ENCODE measurements around the gene PAK1.

PAK1 gene

DNA sequence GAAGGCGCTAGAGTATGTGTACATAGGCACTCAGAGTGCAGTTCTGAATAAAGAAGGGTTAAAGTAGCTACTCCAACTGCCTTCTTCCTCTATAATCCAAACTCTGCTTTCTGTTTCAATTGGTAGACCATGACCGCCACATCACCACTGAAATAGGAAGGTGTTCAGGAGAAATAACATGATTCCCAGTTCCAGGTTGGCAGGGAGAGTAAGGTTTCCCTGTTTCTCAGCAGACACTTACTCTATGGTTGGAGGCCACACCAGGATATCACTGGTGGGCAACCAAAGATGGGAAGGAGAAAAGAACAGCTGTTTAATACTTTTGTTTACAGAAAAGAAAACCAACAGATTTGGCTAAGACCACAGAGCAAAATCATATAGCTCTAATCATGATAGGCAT lies 37.9 kb downstream of the PAK1 start:
- DNase-seq, result no peak

DNA sequence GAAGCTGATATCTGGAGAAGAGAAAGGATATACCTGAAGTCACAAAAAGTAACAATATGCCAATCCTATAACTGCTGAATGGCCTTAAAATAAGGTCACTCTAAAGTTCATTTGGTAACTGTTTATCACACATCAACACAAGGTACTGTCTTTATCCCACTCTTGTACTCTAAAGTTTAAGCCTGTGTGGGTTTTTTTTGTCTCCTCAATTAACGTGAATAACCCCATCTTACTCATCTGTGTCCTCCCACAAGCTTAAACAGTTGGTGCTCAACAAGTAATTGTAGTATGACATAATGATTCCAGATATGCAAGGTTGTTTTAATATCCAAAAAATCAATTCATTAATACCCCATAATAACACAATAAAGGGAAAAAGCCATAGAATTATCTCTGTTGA lies 42.1 kb downstream of the PAK1 start:
- no peak for DNase-seq

DNA sequence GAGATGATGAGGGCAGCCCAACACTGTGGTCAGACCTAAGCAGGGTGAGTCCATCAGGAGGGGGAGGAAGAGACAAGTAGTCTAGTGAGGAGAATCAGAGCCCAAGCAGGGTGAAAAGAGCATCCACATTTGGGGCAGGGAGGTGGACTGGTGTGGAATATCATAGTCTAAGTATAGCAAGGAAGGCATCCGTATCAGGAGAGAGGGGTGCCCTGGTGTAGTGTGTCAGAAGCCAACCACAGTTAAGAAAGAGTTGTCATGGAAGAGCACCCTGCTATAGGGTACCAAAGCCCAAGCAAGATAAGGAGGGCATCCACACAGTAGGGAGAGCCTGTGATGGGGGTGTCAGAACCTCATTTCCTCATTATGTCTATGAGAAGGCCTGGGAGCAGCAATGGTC lies 45.3 kb downstream of the PAK1 start:
- DNase-seq, result no peak

DNA sequence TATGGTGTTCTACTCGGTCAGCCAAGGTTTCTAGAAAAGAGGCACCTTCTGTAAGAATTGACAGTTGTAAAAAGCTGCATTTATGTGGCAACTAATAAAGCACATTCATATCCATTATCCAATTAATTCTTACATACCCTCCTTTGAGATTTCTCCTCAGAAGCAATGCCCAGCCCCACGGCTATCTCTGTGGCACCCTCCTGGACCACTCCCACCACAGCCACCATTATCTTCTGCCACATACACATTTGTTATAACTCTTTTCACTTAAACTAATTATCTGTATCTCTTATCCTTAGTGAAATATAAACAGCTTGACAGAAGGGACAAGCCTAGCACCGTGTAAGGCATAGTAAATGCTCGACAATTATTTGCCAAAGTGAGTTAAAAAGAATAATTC lies 48.5 kb downstream of the PAK1 start:
- DNase-seq, result no peak

DNA sequence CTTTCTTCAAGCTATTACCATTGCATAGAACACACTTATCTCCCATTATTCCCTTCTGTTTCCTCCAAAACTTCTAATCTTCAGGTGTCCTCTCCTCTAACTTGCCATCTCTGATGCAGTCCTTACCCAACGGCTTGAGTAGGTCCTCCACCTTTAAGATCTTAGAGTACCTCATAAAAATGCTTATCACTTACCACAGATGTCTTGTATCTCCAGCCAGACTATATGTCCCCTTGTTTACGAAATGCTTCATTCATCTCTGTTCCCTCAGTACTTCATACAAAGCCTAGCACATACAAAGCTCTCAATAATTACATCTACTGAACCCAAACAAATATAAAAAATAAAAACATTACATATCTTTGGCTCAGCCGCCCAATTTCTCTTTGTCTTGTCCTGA lies 49.2 kb downstream of the PAK1 start:
- DNase-seq, result no peak

DNA sequence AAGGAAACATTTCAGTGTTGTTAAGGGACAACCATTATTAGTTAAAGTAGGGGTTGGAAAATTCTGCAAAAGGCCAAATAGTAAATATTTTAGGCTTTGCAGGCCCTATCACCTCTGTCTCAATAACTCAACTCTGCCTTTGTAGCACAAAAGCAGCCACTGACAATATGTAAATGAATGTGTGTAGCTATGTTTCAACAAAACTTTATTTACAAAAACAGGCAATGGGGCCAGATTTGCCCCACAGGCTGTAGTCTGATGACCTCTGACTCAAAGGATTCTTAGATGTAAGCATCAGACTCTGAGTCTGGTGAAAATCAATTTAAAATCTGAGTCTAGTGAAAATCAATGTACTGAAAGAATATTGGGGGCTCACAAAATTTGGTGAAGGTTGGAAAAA lies 50.3 kb downstream of the PAK1 start:
- DNase-seq, result no peak

DNA sequence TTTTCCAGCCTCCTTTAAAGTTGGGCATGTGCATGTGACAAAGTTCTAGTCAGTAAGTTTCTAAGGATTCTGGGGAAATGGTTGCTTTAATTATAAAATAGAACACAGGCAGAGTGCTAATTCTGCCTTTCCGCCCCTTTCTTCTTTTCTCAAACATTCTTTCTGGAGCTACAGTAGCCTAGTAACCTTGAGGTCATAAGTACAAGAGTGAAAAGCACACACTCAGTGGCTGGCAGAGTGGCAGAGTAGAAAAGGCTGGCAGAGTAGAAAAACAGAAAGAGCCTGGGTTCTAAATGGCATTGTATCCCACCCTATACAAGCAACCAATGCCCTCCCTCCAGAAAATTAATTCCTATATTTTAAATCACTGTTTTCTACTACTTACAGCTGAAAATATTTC lies 51.2 kb downstream of the PAK1 start:
- no peak for DNase-seq

DNA sequence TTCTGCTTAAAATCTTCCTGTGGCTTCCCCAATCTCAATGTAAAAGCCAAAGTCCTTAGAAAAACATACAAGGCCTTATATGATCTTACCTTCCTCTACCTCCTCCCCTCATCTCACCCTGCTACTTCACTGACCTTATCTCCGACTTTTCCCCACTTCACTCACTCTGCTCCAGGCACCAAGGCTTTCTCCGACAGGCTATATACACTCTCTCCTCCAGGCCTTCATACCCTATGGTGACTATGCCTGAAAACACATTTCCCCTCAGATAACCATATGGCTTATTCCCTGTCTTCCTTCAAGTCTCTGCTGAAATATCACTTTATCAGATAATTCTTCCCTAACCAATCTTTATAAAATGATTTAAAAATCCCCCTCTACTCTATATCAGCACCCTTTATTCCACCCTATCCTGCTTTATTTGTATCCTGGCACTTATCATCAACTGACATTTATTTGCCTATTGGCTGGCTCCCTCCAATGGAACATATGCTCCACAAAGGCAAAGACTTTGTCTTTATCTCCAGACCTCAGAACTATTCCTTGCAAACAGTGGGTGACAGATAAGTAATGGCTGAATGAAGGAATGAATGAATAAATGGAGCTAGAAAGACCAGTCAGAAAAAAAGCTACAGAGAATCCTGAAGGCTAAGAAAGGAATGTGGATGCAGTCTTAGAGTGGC lies 52.7 kb downstream of the PAK1 start:
- no peak for DNase-seq

DNA sequence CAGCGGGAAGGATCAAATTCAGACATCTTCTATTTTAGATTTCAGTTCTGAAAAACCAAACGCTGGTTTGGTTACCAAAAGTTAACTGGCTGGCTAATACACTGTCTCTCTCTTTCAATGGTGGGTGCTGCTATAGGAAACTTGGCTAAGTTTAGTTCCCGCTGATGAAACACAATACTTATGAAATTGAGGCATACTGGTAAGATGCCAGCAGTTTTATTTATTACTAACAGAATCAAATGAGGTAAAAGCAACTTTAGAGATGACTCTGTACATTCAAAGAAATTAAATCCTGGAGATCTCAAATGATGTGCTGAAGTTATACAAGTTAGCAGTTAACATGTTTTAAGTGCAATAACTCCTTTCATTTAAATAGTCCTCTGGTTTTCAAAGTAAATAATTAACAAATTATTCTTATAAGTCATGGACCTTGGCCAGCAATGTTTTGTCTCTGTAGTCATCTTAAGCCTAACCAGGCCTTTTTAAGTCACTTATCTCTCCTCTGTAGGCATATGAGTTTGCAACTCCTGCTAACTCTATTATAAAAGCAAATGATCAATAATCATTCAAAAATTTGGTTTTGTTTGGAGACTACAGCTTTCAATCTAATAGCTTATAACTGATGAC lies 54.8 kb downstream of the PAK1 start:
- no peak for DNase-seq

DNA sequence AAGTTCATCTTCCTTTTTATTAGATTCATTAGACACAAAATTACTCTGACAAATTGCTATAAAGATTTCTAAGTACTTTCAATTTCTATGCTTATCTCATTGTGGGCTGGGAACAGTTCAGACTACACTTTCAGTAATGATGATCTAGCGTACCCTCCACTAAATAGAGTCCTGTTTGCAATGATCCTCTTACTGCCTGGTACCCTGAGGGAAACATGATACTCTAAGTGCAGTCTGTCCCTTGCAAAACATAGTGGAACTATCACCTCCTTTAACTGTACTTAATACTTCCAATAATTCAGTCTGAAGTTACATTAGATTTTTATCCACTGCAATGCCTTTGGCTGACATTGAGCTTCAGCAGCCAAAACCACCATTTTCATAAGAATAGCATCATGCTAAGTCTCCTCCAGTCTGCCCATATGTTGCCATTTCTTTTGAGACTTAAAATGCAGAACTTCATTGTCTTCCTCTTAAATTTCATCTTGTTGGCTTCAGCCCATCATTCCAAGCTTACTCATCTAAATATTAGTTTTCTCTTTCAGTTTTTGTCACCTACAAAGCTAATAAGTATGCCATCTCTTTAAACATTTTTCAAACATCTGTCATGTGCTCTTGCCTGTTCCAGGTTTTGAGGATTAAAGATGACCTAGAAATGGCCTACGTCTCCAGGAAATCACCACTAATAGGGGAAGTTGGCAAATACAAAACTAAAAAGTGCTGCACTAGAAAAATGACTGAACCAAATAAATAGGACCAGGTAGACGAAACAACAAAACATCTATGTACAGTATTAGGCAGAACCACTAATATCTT lies 55.5 kb downstream of the PAK1 start:
- DNase-seq, result no peak

DNA sequence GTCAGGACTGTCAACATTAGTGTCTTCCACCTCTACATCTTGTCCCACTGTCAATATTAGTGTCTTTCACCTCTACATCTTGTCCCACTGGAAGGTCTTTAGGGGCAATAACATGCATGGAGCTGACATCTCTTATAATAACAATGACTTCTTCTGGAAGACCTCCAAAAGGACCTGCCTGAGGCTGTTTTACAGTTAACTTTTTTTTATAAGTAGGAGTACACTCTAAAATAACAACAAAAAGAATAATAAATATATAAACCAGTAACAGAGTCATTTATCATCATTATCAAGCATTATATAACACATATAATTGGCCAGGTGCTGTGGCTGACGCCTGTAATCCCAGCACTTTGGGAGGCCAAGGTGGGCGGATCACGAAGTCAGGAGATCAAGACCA lies 57.5 kb downstream of the PAK1 start:
- no peak for DNase-seq

DNA sequence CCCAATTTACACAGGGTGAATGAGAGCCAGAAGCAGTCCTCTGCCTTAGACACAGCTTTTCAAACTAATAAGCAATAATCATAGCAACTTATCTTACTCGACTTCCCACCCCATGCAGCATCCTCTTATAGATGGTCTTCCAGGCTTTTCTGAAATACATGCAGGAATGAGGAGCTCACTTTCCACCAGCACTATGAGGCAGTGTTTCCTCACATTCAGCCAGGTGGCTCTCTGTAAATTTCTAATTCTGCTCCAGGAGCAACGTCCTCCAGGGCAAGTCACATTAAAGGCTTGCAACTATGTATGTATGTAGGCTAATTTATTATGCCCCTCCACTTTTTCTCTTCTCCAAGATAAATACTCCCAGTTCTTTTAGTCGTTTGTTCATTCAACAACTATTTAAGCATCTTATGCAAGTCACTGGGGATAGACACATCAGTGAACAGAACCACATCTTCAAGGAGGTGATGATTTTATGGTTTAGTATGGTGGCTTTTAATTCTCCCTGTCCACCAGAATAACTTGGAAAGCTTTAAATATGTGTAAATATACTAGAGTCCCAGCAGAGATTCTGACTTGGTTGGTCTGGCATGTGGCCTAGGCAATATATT lies 59.9 kb downstream of the PAK1 start:
- no peak for DNase-seq

DNA sequence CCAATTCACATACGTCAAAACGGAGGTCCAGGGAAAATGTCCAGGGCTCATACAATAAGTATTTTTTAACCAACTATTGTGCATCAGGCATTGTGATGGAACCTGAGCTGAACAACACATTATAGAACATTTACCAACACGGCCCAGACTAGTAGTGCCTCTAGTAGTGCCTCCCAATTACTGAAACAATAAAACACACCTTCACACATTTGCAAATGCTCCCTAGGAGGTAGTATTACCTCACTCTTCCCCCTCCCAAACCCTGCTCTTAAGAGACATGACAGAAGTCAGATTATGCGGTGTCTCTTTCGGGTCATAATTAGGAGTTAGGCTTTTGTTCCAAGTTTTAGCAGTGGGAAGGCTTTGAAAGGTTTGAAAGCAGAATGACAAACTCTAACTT lies 61.1 kb downstream of the PAK1 start:
- DNase-seq, result no peak

DNA sequence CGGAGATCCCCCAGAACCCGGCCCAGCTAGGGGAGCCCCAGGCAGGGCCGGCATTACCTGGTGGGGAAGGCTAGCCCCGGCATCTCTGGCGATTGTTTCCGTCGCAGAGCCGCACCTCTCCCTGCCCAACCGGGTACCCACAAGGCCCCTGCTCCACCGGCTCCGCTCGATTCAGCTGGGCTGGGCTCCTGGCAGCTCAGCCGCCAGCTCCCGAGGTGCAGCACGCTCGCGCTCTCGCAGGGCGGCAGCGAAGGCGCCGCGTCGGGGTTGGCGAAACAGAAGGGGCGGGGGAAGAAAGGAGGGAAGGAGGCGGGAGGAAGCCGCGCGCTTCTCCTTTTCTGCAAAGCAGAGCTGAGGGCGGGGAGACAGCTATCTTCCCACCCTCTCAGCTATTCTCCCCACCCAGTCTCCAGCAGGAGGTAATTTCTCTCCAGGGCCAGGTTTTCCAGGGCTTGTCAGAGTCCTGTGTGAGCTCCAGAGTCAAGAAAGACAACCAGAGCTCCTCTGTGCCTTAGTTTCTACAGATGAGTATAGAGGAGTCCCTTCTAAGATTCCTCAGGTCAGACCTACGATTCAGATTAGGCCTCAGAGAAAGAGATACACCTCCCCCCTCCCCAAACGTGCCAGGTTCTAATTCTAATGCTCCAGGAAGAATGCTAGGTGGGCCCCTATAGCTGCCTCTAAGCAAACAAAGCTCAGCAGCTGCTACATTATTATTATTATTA lies 62.0 kb downstream of the PAK1 start:
- no peak for DNase-seq

DNA sequence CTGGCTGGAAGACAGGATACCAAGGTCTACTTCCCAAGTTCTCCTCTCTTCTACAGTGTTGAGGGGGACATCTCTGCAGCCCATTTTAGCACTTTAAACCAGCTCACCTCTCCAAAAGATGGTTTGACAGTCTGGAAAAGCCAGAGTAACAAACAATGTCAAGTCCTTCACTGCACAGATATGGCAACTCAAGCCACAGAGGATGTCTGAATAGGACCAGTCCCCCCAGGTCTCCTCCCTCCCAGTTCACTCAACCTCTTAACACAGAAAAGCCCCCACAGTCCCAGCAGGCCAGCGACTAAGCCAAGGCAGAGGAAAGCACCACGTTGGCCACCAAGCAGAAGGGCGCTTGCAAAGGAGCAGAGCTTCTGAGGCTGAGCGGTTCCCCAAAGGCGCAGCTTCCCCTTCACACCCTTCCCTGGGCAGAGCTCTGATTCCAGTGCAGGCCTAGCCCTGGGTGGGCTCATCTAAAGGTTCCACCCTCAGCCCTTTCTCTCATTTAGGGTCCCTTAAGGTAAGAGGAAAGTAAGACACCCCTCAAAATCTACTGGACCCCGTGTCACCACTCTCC lies 62.7 kb downstream of the PAK1 start:
- no peak for DNase-seq

DNA sequence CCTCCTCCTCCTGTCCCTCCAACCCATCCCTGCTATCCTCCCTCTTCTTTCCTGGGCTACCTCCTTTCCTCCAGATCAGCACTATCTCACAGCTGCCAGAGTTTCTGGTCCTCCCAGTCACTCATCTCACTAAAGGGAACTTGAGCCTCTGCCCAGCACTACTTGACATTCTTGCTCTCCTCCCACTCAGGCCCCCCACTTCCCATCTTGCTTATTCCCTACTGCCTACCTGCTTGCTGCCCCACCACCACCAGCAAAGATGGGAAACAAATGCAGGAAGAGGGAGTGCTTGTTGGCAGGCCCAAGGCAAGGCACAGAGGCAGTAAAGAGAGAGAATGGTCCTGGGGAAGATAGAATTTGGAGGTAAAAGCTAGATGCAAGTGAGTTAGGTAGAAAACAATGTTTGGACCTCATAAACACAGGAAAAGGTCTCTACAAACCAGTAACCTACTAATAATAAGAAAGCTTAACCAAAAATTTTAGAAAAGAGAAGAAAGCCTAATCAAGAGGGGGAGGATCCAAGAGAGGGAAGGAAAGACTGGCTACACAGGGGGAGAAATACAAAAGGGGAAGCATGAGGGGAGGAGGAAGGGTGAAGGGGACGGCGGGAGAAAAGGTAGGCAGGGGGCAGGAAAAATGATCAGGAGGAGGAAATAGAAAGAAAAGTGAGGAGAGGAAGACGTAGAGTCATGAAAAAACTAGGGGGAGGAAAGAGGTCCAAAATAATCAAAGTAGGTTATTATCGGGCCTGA lies 63.6 kb downstream of the PAK1 start:
- DNase-seq, result no peak

DNA sequence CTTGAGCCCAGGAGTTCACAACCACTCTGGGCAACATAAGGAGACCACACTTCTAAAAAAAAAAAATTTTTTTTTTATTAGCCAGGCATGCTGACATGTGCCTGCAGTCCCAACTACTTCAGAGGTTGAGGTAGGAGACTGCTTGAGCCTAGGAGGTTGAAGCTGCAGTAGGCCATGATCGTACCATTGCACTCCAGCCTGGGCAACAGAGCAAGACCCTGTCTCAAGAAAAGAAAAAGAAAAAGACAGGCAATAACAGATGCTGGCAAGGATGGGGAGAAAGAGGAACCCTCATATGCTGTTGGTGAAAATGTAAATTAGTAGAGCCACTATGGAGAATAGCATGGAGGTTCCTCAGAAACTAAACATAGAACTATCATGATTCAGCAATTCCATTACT lies 64.8 kb downstream of the PAK1 start:
- DNase-seq, result no peak

DNA sequence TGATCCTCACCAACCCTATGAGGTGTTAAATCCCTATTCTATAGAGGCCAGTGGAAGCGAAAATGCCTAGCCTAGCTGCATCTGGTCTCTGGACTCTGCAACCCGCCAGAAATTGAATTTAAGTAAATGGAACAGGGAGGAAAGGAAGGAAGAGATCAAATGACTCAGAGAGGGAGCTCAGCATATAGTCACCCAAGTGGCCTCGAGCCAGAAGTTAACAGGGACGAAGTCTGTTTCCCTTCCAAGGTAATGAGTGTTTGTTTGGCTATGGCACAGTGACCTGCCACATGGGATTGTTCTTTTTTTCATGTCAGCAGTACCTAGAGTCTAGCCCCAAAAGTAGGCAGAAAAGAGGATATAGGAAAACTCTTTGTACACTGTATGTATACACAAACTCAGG lies 66.3 kb downstream of the PAK1 start:
- DNase-seq, result peak; percentile 44

DNA sequence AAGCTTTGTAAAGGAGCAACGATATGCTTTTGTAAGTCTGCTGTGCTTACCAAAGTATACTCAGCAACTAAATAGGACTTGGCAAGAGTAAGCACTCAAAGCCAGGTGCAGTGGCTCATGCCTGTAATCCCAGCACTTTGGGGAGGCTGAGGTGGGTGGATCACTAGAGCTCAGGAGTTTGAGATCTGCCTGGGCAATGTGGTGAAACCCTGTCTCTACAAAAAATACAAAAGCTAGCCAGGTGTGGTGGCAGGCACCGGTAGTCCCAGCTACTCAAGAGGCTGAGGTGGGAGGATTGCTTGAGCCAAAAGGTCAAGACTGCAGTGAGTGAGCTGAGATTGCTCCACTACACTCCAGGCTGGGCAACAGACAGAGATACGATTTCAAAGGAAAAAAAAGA lies 67.5 kb downstream of the PAK1 start:
- peak; percentile 13 for DNase-seq

DNA sequence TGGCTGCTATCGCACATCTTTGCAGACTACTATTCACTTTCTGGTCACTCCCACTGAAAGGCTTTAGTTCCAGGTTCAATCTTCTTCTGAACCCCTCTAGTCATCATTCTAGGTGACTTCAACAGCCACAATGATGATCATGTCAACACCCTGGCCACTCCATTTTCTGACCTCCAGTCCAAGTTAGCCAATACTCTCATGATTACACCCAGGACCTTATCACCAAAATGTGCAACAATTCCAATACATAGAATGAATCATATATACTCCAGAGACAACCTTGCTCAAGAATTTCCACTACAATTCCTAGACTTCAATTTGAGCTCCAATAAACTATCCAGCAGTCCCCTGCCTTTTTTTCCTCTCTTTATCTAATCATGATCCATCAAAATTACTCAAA lies 70.7 kb downstream of the PAK1 start:
- no peak for DNase-seq

DNA sequence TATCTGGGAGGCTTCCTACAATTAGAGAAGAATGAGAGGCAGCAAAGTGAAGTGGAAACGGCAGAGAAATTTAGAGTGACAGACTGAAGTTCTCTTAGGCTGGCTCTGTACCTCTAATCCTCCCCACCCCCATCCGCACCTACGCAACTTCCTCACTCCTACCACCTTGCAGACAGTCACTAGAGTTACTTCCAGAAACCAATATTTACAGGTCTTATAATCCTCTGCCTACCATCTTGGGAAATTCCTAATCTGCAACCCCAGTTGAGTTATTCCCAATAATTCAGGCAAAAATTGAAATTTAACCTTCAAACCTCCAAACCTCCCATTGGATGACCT lies 71.7 kb downstream of the PAK1 start:
- DNase-seq, result no peak

Data from NCI-H774 (cell line).